ENCODE results near the gene TGM1.

GRCh38 chr14:24263848-24264247 lies 871 bp upstream of the TGM1 start:
- TF ChIP-seq CTCF (IDR thresholded peaks at IDR 0.05; ENCODE audit: poor library complexity), result no peak
- no peak for TF ChIP-seq EZH2 (IDR thresholded peaks at IDR 0.05; ENCODE audit: borderline replicate concordance)

All from hepatocyte (in vitro differentiated cells).